Esophagus mucosa (tissue), 1 donor: Measurements from ENCODE around the gene ZNRF4. TPM values are rescaled to one million over a fixed set of nuclear protein-coding genes. Genes with fewer than 3 reads are reported as not detected.

ENCODE experiments used
- total RNA-seq: library from RNA; stranded (reverse); gene quantifications from one replicate; pipeline ENCODE4 v1.2.4, GENCODE V29; 2023
- donor health status: DM: yes; HTN: yes; CAD: no.

The ZNRF4 gene
- total RNA-seq, 1 donor from 2014 or later: not detected

Other genes starting within 250 kb of the ZNRF4 start
- 38.7 TPM for gene PTPRS, start 114.6 kb upstream of the ZNRF4 start, total RNA-seq
- gene TINCR, start 112.5 kb downstream of the ZNRF4 start, total RNA-seq: 29.7 TPM
- gene SAFB2, start 167.4 kb downstream of the ZNRF4 start, total RNA-seq: 30.0 TPM
- gene SAFB, start 167.7 kb downstream of the ZNRF4 start, total RNA-seq: 35.5 TPM
- 59.1 TPM for gene MICOS13, start 225.1 kb downstream of the ZNRF4 start, total RNA-seq
- 1.1 TPM for gene HSD11B1L, start 225.6 kb downstream of the ZNRF4 start, total RNA-seq
- 1,080 TPM for gene RPL36, start 234.9 kb downstream of the ZNRF4 start, total RNA-seq